GM23248 (cell line): ENCODE results near the gene CDH4. TPM values are rescaled to one million over a fixed set of nuclear protein-coding genes. Genes with fewer than 3 reads are reported as not detected.

Experiments
- DNase-seq: peaks from one replicate; pipeline ENCODE4 v3.0.0-alpha.2; 2015
- H2AFZ ChIP-seq: fragments of 200-600 bp; sonication (generic); 2 replicates; pipeline ENCODE4 v1.6.1; 2016; ENCODE audit warnings: antibody characterized with exemption
- H3F3A ChIP-seq: fragments of 200-600 bp; sonication (generic); 2 replicates; pipeline ENCODE4 v1.6.1; 2016; ENCODE audit warnings: mild to moderate bottlenecking, antibody characterized with exemption, mixed run types; ENCODE audit not compliant: insufficient read depth
- H3K27ac ChIP-seq: fragments of 200-600 bp; sonication (generic); 2 replicates; pipeline ENCODE4 v1.5.1; 2016; ENCODE audit warnings: mild to moderate bottlenecking
- H3K27me3 ChIP-seq: fragments of 200-600 bp; sonication (generic); replicated peaks from 2 replicates; pipeline ENCODE4 v1.6.1; 2016; ENCODE audit warnings: mild to moderate bottlenecking; ENCODE audit not compliant: insufficient read depth
- H3K36me3 ChIP-seq: fragments of 200-600 bp; sonication (generic); 2 replicates; pipeline ENCODE4 v1.6.1; 2016; ENCODE audit warnings: low read depth, mild to moderate bottlenecking
- H3K4me1 ChIP-seq: fragments of 200-600 bp; sonication (generic); 2 replicates; pipeline ENCODE4 v1.6.1; 2016; ENCODE audit warnings: mild to moderate bottlenecking; ENCODE audit not compliant: insufficient read depth
- H3K4me2 ChIP-seq: fragments of 200-600 bp; sonication (generic); one replicate; pipeline ENCODE4 v1.6.1; 2016; ENCODE audit warnings: mild to moderate bottlenecking; ENCODE audit not compliant: unreplicated experiment
- H3K4me3 ChIP-seq: fragments of 200-600 bp; sonication (generic); 2 replicates; pipeline ENCODE4 v1.5.1; 2016; ENCODE audit warnings: mild to moderate bottlenecking
- H3K79me2 ChIP-seq: fragments of 200-600 bp; sonication (generic); 2 replicates; pipeline ENCODE4 v1.6.1; 2016; ENCODE audit warnings: mild to moderate bottlenecking; ENCODE audit not compliant: insufficient read depth
- H3K9ac ChIP-seq: fragments of 200-600 bp; sonication (generic); 2 replicates; pipeline ENCODE4 v1.6.1; 2016; ENCODE audit warnings: mild to moderate bottlenecking
- H3K9me2 ChIP-seq: fragments of 200-600 bp; sonication (generic); 2 replicates; pipeline ENCODE4 v1.6.1; 2016; ENCODE audit warnings: mixed run types, mild to moderate bottlenecking, moderate library complexity; ENCODE audit not compliant: insufficient read depth
- H3K9me3 ChIP-seq: fragments of 200-600 bp; sonication (generic); one replicate; pipeline ENCODE4 v1.6.1; 2017; ENCODE audit warnings: low read depth
- H4K20me1 ChIP-seq: fragments of 200-600 bp; sonication (generic); 2 replicates; pipeline ENCODE4 v1.6.0; 2016; ENCODE audit not compliant: insufficient read depth
- EZH2 ChIP-seq: fragments of 200-600 bp; sonication (generic); IDR thresholded peaks from 2 replicates; pipeline ENCODE4 v1.6.1; 2018; ENCODE audit warnings: antibody characterized with exemption, mild to moderate bottlenecking; ENCODE audit not compliant: insufficient read depth, poor library complexity, severe bottlenecking
- EZH2phosphoT487 ChIP-seq: fragments of 200-600 bp; sonication (generic); IDR thresholded peaks from 2 replicates; pipeline ENCODE4 v1.6.1; 2018; ENCODE audit warnings: antibody characterized with exemption, moderate library complexity, mild to moderate bottlenecking, low read depth; ENCODE audit not compliant: insufficient read depth
- WGBS, 2 experiments: methylation state at CpG; one replicate each; pipeline ENCODE4 v1.1.6; 2015 to 2017; ENCODE audit warnings: low lambda C conversion rate in 2 of 2, low coverage in 1 of 2; ENCODE audit errors: missing lambda C conversion rate in 2 of 2; 5-methylcytosine and 5-hydroxymethylcytosine counted together
- in situ Hi-C: fragments of 300-500 bp; cut with MboI; formaldehyde crosslinking; loops from 2 replicates; pipeline ENCODE4 v1.15.0; 2020
- polyA plus RNA-seq: library from polyadenylated mRNA; unstranded; fragments of >200 nt; fragmentation: Nextera tagmentation; extraction: Ambion mirVana; gene quantifications from 2 replicates; pipeline ENCODE4 v1.2.1, GENCODE V29; 2016
- total RNA-seq: library from RNA; depleted of rRNA; stranded (reverse); fragments of >200 nt; shearing (Covaris generic); gene quantifications from 2 replicates; pipeline ENCODE4 v1.2.3, GENCODE V29; 2014

Gene CDH4
- total and polyA plus RNA-seq, 2 experiments from 2014 or later, result 1.1 to 3.9 TPM

DNA sequence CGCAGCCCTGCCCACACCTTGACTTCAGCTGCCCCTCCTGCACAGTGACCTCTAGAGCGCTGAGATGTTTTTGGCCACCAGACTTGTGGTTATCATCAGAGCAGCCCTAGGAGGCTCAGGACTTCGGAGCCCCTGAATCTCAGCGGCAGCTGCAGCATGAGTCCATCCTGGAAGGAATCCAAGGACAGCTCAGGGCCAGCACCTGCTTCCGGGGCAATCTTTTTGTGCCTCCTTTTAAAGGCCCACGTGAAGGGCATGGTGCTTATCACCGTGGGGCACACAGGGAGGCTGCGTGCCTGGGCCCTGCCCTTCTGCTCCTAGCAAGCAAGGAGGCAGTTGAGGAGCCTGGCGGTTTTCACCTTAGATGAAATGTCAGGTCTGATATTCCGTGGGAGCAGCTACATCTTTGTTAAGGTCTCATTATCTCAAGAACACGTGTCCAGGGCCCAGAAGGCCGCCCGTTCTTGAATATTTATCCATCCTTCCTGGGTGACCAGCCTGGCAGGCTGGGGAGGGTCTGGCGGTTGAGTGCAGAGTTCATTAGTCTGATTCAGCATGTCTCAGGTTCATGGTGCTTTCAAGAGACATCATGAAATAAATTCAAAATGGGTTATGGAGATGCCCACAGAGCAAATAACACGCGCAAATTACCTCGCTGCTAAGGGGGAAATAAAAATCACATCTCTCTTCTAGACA lies 421.2 kb downstream of the CDH4 start:
- WGBS, 2 experiments, result 45 to 51% methylated on average over 17 of the region's 17 CpGs
- Histone ChIP-seq H3K27ac (no peak overlapping the region), H3F3A (no peaks in the 10 kb centered on the region), H3K9ac (no peak overlapping the region), H3K4me2 (no peak overlapping the region), H2AFZ (no peak overlapping the region), H3K36me3 (no peaks in the 10 kb centered on the region), H3K79me2 (no peaks in the 10 kb centered on the region), H3K27me3 (no peaks in the 10 kb centered on the region), H3K4me1 (no peaks in the 10 kb centered on the region), H3K9me2 (no peaks in the 10 kb centered on the region), H3K4me3 (no peak overlapping the region), H3K9me3 (no peaks in the 10 kb centered on the region), H4K20me1 (no peaks in the 10 kb centered on the region)
- in situ Hi-C loops, result no loop called here
- TF ChIP-seq EZH2phosphoT487 (no peak), EZH2 (no peak)
- no peak for DNase-seq

DNA sequence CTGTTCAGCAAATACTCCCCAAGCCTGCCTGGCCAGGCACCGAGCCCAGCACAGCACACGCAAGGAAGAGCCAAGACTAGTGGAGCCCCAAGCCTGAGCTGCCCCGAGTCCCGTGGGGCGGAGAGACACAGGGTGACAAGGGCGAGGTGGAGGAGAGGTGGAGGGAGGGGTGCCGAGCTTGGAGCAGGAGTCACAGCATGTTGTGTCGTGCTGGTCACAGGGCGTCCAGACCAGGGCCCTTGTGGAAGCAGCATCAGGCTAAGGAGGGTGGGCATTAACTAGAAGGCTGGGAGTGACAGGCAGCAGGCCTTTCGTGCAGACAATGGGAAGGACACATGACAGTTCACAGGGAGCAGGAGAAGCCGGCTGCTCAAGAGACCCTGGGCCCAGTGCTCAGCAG lies 422.1 kb downstream of the CDH4 start:
- in situ Hi-C loops, result no loop called here
- Histone ChIP-seq H3K4me1 (no peaks in the 10 kb centered on the region), H3K79me2 (no peaks in the 10 kb centered on the region), H3K27ac (no peak overlapping the region), H3K9me2 (no peaks in the 10 kb centered on the region), H3K27me3 (no peaks in the 10 kb centered on the region), H3K4me2 (no peak overlapping the region), H3F3A (no peaks in the 10 kb centered on the region), H2AFZ (no peak overlapping the region), H3K36me3 (no peaks in the 10 kb centered on the region), H3K9me3 (no peaks in the 10 kb centered on the region), H3K9ac (no peak overlapping the region), H4K20me1 (no peaks in the 10 kb centered on the region), H3K4me3 (no peak overlapping the region)
- WGBS, 2 experiments, result 38 to 39% methylated on average over 10 to 11 of the region's 11 CpGs
- DNase-seq, result no peak
- TF ChIP-seq EZH2phosphoT487, result no peak
- no peak for TF ChIP-seq EZH2

DNA sequence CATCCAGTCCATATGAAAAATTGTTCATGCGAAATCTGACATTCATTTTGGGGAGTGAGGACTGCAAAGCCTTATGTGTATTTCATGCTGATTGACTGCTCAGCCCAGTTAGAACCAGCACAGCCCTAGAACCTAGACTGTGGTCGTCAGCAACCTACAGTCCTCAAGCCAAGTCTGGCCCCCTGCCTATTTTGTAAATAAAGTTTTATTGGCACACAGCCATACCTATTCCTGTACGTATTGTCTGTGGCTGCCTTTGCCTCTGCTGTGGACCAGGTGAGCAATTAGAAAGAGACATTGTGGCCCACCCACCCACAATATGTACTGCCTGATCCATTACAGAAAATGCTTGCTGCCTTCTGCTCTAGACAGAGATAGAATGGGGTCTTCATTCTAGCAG lies 422.6 kb downstream of the CDH4 start:
- H3K4me3 ChIP-seq, result no peak overlapping the region
- 5 to 15% methylated on average over 3 of the region's 3 CpGs for WGBS, 2 experiments
- H3K27me3 ChIP-seq, result no peaks in the 10 kb centered on the region
- no peaks in the 10 kb centered on the region for H4K20me1 ChIP-seq
- H3F3A ChIP-seq, result no peaks in the 10 kb centered on the region
- in situ Hi-C loops, result no loop called here
- H2AFZ ChIP-seq, result no peak overlapping the region
- H3K9ac ChIP-seq, result no peak overlapping the region
- no peak overlapping the region for H3K27ac ChIP-seq
- H3K9me2 ChIP-seq, result no peaks in the 10 kb centered on the region
- H3K9me3 ChIP-seq, result no peaks in the 10 kb centered on the region
- DNase-seq, result no peak
- TF ChIP-seq EZH2phosphoT487, result no peak
- TF ChIP-seq EZH2, result no peak
- H3K36me3 ChIP-seq, result no peaks in the 10 kb centered on the region
- no peaks in the 10 kb centered on the region for H3K4me1 ChIP-seq
- H3K79me2 ChIP-seq, result no peaks in the 10 kb centered on the region
- no peak overlapping the region for H3K4me2 ChIP-seq

DNA sequence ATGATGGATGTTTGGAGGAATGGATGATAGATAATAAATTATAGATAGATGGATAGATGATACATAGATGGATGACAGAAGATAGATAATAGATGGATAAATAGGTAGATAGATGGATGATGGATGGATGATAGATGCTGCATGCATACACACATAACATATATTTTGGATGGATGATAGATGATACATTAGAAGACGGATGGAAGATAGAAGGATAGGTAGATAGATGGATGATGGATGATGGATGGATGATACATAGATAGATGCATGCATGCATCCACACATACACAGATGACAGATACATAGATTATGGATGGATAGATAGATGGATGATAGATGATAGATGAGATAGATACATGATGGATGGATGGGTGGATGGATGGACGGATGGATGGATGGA lies 425.9 kb downstream of the CDH4 start:
- Histone ChIP-seq H3K4me3 (no peak overlapping the region), H3K4me2 (no peak overlapping the region), H3K79me2 (no peaks in the 10 kb centered on the region), H3K4me1 (no peaks in the 10 kb centered on the region), H3K27me3 (no peaks in the 10 kb centered on the region; the same call in 1 of the 2 replicates), H3K36me3 (no peaks in the 10 kb centered on the region), H4K20me1 (no peaks in the 10 kb centered on the region), H3K9me2 (no peaks in the 10 kb centered on the region), H3F3A (no peaks in the 10 kb centered on the region), H3K27ac (no peak overlapping the region), H3K9me3 (no peaks in the 10 kb centered on the region), H3K9ac (no peak overlapping the region), H2AFZ (no peak overlapping the region)
- WGBS, 2 experiments, result 27 to 31% methylated on average over 2 of the region's 2 CpGs
- TF ChIP-seq EZH2 (no peak), EZH2phosphoT487 (no peak)
- in situ Hi-C loops, result no loop called here
- no peak for DNase-seq

- DNase-seq, result no peak
- no peaks in the 10 kb centered on the region for H4K20me1 ChIP-seq
- WGBS, 2 experiments, result 45 to 70% methylated on average over 6 to 8 of the region's 8 CpGs
- no peak overlapping the region for H2AFZ ChIP-seq
- peaks cover 3% of the 10 kb centered on the region for H3K27me3 ChIP-seq
- no peaks in the 10 kb centered on the region for H3K9me3 ChIP-seq
- H3K4me3 ChIP-seq, result no peak overlapping the region
- no peaks in the 10 kb centered on the region for H3K9me2 ChIP-seq
- no peaks in the 10 kb centered on the region for H3K4me1 ChIP-seq
- H3K4me2 ChIP-seq, result no peak overlapping the region
- H3K36me3 ChIP-seq, result no peaks in the 10 kb centered on the region
- no peak overlapping the region for H3K9ac ChIP-seq
- no peak for TF ChIP-seq EZH2phosphoT487
- no peak for TF ChIP-seq EZH2
- H3F3A ChIP-seq, result no peaks in the 10 kb centered on the region
- H3K27ac ChIP-seq, result no peak overlapping the region
- in situ Hi-C loops, result no loop called here
- H3K79me2 ChIP-seq, result no peaks in the 10 kb centered on the region
Measured at GRCh38 chr20:61678437-61678836, 426.4 kb downstream of the CDH4 start.
